C4-2B (cell line): ENCODE measurements around the gene PPM1K.

Experiments
- H3K27ac ChIP-seq: fragments of 450-650 bp; 2 replicates; pipeline ENCODE4 v1.5.1; 2017
- CTCF ChIP-seq: fragments of 450-650 bp; conservative IDR thresholded peaks from 2 replicates; pipeline ENCODE4 v1.5.1; 2017; ENCODE audit warnings: mild to moderate bottlenecking
- ZFX ChIP-seq: fragments of 450-650 bp; IDR thresholded peaks from 2 replicates; pipeline ENCODE4 v1.6.1; 2017

The PPM1K gene

GRCh38 chr4:88275949-88276515 lies 8.3 kb downstream of the PPM1K start:
- TF ChIP-seq CTCF (no peak), ZFX (no peak)
- H3K27ac ChIP-seq, result no peak overlapping the region

- TF ChIP-seq ZFX (no peak), CTCF (no peak)
- H3K27ac ChIP-seq, result no peak overlapping the region
Measured at GRCh38 chr4:88275516-88275915, 8.8 kb downstream of the PPM1K start.

- no peak for TF ChIP-seq CTCF
- no peak for TF ChIP-seq ZFX
- H3K27ac ChIP-seq, result no peak overlapping the region
Measured at GRCh38 chr4:88268913-88269312, 15.4 kb downstream of the PPM1K start.

GRCh38 chr4:88264336-88264735 lies 20.0 kb downstream of the PPM1K start:
- TF ChIP-seq CTCF, result no peak
- no peak for TF ChIP-seq ZFX
- no peak overlapping the region for H3K27ac ChIP-seq

GRCh38 chr4:88257726-88258125 lies 26.6 kb downstream of the PPM1K start:
- TF ChIP-seq CTCF (no peak), ZFX (no peak)
- H3K27ac ChIP-seq, result no peak overlapping the region

- no peak for TF ChIP-seq ZFX
- TF ChIP-seq CTCF, result no peak
- no peak overlapping the region for H3K27ac ChIP-seq
Measured at GRCh38 chr4:88255111-88255510, 29.2 kb downstream of the PPM1K start.

GRCh38 chr4:88251924-88252323 lies 32.4 kb downstream of the PPM1K start:
- no peak for TF ChIP-seq ZFX
- no peak for TF ChIP-seq CTCF
- no peak overlapping the region for H3K27ac ChIP-seq
